ENCODE data around the gene LMO1. TPM values are rescaled to one million over a fixed set of nuclear protein-coding genes. Genes with fewer than 3 reads are reported as not detected.
A peak's percentile ranks its signal among the peaks of the same experiment; 100 is the strongest.

LMO1 gene
- total RNA-seq: not detected

GRCh38 chr11:8263769-8264410, at the start of gene LMO1:
Gene LMO1 (minus strand): TSS chr11:8263878. CDS start chr11:8263362, 516 bp downstream.
- H3K4me1 Mint-ChIP-seq (ENCODE audit: low read depth): peaks cover 11% of the 10 kb centered on the region
- no peak within 1 kb of the TSS for H3K27ac Mint-ChIP-seq
- DNase-seq: peak; percentile 83
- intact Hi-C loops (cut with micrococcal nuclease): loop anchor here (1.0 to 2.0 kb wide), 3 partner anchors 15 to 71 kb away; no protein-coding TSS in a partner anchor
- no peaks in the 10 kb centered on the region for H3K9me3 Mint-ChIP-seq
- CTCF ChIA-PET: interaction anchor here (0.5 to 3.9 kb wide), 23 partner anchors 10 to 696 kb away, joined by 3 to 47 read pairs (median 6); no protein-coding TSS in a partner anchor
- peaks cover 63% of the 10 kb centered on the region for H3K27me3 Mint-ChIP-seq
- H3K4me3 Mint-ChIP-seq: peak within 1 kb of the TSS; percentile 41
- no peaks in the 10 kb centered on the region for H3K36me3 Mint-ChIP-seq
- POLR2A ChIA-PET: no interaction called here

- no peaks in the 10 kb centered on the region for H3K27me3 Mint-ChIP-seq
- no peak overlapping the region for H3K4me3 Mint-ChIP-seq
- no peak overlapping the region for H3K27ac Mint-ChIP-seq
- intact Hi-C loops (cut with micrococcal nuclease): loop anchor here (10.0 kb wide), 1 partner anchor 88 kb away; no protein-coding TSS in a partner anchor
- ChIA-PET POLR2A (no interaction called here), CTCF (no interaction called here)
- no peaks in the 10 kb centered on the region for H3K4me1 Mint-ChIP-seq (ENCODE audit: low read depth)
- H3K9me3 Mint-ChIP-seq: no peaks in the 10 kb centered on the region
- no peak for DNase-seq
- no peaks in the 10 kb centered on the region for H3K36me3 Mint-ChIP-seq
These were observed 49.3 kb upstream of the LMO1 start for GRCh38 chr11:8312986-8313385.

GRCh38 chr11:8311366-8311765, 47.7 kb upstream of the LMO1 start:
- Mint-ChIP-seq H3K36me3 (no peaks in the 10 kb centered on the region), H3K4me1 (ENCODE audit: low read depth) (no peaks in the 10 kb centered on the region), H3K27ac (no peak overlapping the region), H3K27me3 (no peaks in the 10 kb centered on the region), H3K4me3 (no peak overlapping the region), H3K9me3 (no peaks in the 10 kb centered on the region)
- ChIA-PET POLR2A (no interaction called here), CTCF (no interaction called here)
- intact Hi-C loops (cut with micrococcal nuclease): loop anchor here (10.0 kb wide), 1 partner anchor 87 kb away; no protein-coding TSS in a partner anchor
- no peak for DNase-seq

GRCh38 chr11:8310743-8311298, 47.1 kb upstream of the LMO1 start:
- no peaks in the 10 kb centered on the region for H3K9me3 Mint-ChIP-seq
- H3K27ac Mint-ChIP-seq: no peak overlapping the region
- no peaks in the 10 kb centered on the region for H3K36me3 Mint-ChIP-seq
- no peak for DNase-seq
- ChIA-PET CTCF (interaction anchor here (1.0 kb wide), 1 partner anchor 62 kb away, joined by 3 read pairs; no protein-coding TSS in a partner anchor), POLR2A (no interaction called here)
- intact Hi-C loops (cut with micrococcal nuclease): loop anchor here (10.0 kb wide), 1 partner anchor 86 kb away; no protein-coding TSS in a partner anchor
- no peak overlapping the region for H3K4me3 Mint-ChIP-seq
- no peaks in the 10 kb centered on the region for H3K4me1 Mint-ChIP-seq (ENCODE audit: low read depth)
- no peaks in the 10 kb centered on the region for H3K27me3 Mint-ChIP-seq

GRCh38 chr11:8309862-8310261, 46.2 kb upstream of the LMO1 start:
- Mint-ChIP-seq H3K27ac (no peak overlapping the region), H3K36me3 (no peaks in the 10 kb centered on the region), H3K27me3 (no peaks in the 10 kb centered on the region), H3K4me1 (ENCODE audit: low read depth) (no peaks in the 10 kb centered on the region), H3K4me3 (no peak overlapping the region), H3K9me3 (peaks cover 1% of the 10 kb centered on the region)
- CTCF ChIA-PET: interaction anchor here (1.0 kb wide), 1 partner anchor 62 kb away, joined by 3 read pairs; no protein-coding TSS in a partner anchor
- intact Hi-C loops (cut with micrococcal nuclease): loop anchor here (10.0 kb wide), 1 partner anchor 85 kb away; no protein-coding TSS in a partner anchor
- no peak for DNase-seq
- POLR2A ChIA-PET: no interaction called here

GRCh38 chr11:8309311-8309710, 45.6 kb upstream of the LMO1 start:
- H3K9me3 Mint-ChIP-seq: peaks cover 5% of the 10 kb centered on the region
- POLR2A ChIA-PET: no interaction called here
- CTCF ChIA-PET: no interaction called here
- no peak overlapping the region for H3K27ac Mint-ChIP-seq
- no peak overlapping the region for H3K4me3 Mint-ChIP-seq
- no peaks in the 10 kb centered on the region for H3K4me1 Mint-ChIP-seq (ENCODE audit: low read depth)
- no peaks in the 10 kb centered on the region for H3K36me3 Mint-ChIP-seq
- DNase-seq: no peak
- H3K27me3 Mint-ChIP-seq: no peaks in the 10 kb centered on the region
- intact Hi-C loops (cut with micrococcal nuclease): no loop called here

GRCh38 chr11:8307601-8308000, 43.9 kb upstream of the LMO1 start:
- Mint-ChIP-seq H3K27me3 (no peaks in the 10 kb centered on the region), H3K27ac (no peak overlapping the region), H3K9me3 (peaks cover 13% of the 10 kb centered on the region), H3K4me3 (no peak overlapping the region), H3K36me3 (no peaks in the 10 kb centered on the region), H3K4me1 (ENCODE audit: low read depth) (no peaks in the 10 kb centered on the region)
- ChIA-PET POLR2A (no interaction called here), CTCF (interaction anchor here (0.6 kb wide), 1 partner anchor 65 kb away, joined by 3 read pairs; no protein-coding TSS in a partner anchor)
- DNase-seq: no peak
- intact Hi-C loops (cut with micrococcal nuclease): no loop called here

- DNase-seq: no peak
- no peaks in the 10 kb centered on the region for H3K4me1 Mint-ChIP-seq (ENCODE audit: low read depth)
- H3K4me3 Mint-ChIP-seq: no peak overlapping the region
- POLR2A ChIA-PET: no interaction called here
- CTCF ChIA-PET: no interaction called here
- H3K27me3 Mint-ChIP-seq: peaks cover 18% of the 10 kb centered on the region
- no peaks in the 10 kb centered on the region for H3K36me3 Mint-ChIP-seq
- no peak overlapping the region for H3K27ac Mint-ChIP-seq
- H3K9me3 Mint-ChIP-seq: peaks cover 14% of the 10 kb centered on the region
- intact Hi-C loops (cut with micrococcal nuclease): no loop called here
These were observed 37.9 kb upstream of the LMO1 start for GRCh38 chr11:8301622-8302021.

- Mint-ChIP-seq H3K36me3 (no peaks in the 10 kb centered on the region), H3K27ac (no peak overlapping the region), H3K4me1 (ENCODE audit: low read depth) (no peaks in the 10 kb centered on the region), H3K4me3 (no peak overlapping the region), H3K27me3 (peaks cover 18% of the 10 kb centered on the region), H3K9me3 (peaks cover 9% of the 10 kb centered on the region)
- DNase-seq: no peak
- ChIA-PET POLR2A (no interaction called here), CTCF (no interaction called here)
- intact Hi-C loops (cut with micrococcal nuclease): no loop called here
These were observed 35.4 kb upstream of the LMO1 start for GRCh38 chr11:8298801-8299786.

- H3K27me3 Mint-ChIP-seq: peaks cover 18% of the 10 kb centered on the region
- intact Hi-C loops (cut with micrococcal nuclease): no loop called here
- peaks cover 4% of the 10 kb centered on the region for H3K9me3 Mint-ChIP-seq
- no peaks in the 10 kb centered on the region for H3K36me3 Mint-ChIP-seq
- ChIA-PET POLR2A (no interaction called here), CTCF (no interaction called here)
- H3K4me3 Mint-ChIP-seq: no peak overlapping the region
- H3K4me1 Mint-ChIP-seq (ENCODE audit: low read depth): no peaks in the 10 kb centered on the region
- no peak overlapping the region for H3K27ac Mint-ChIP-seq
- no peak for DNase-seq
These were observed 34.2 kb upstream of the LMO1 start for GRCh38 chr11:8297781-8298440.

GRCh38 chr11:8296872-8297271, 33.2 kb upstream of the LMO1 start:
- intact Hi-C loops (cut with micrococcal nuclease): no loop called here
- Mint-ChIP-seq H3K9me3 (no peaks in the 10 kb centered on the region), H3K4me1 (ENCODE audit: low read depth) (no peaks in the 10 kb centered on the region), H3K27ac (no peak overlapping the region), H3K27me3 (peaks cover 16% of the 10 kb centered on the region), H3K36me3 (no peaks in the 10 kb centered on the region), H3K4me3 (no peak overlapping the region)
- ChIA-PET CTCF (no interaction called here), POLR2A (no interaction called here)
- no peak for DNase-seq
